Measurements from ENCODE around the gene INPP5B.

The INPP5B gene

DNA sequence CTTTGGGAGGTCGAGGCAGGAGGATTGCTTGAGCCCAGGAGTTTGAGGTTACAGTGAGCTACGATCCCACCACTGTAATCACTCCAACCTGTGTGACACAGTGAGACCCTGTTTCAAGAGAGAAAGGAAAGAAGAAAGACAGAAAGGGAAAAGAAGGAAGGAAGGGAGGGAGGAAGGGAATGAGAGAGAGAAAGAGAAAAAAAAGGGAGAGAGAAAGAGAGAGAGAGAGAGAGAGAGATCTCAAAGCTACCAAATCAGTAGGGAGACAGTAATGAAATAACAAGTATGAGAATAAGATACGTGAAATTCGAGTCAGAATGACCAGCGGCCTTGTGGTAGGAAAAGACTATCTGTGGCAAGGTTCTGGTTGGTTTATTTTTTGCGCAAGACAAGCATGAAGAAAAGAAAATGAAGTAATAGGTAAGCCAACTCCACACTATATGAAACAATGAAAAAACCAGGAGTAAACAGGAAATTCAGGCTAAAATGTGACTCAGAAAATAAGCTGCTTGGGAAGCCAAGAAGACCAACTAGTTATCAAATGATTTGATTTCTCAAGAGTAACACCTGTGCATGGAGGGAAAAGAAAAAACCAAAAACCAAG lies 96.4 kb downstream of the INPP5B start:
- H3K4me3 ChIP-seq (ENCODE audit: low read depth, low read length), result no peak overlapping the region
- H3K27ac ChIP-seq (ENCODE audit: low read depth, low read length), result no peak overlapping the region
- peaks cover 20% of the 10 kb centered on the region for H3K36me3 ChIP-seq (ENCODE audit: control insufficient read depth, insufficient read depth, low read length)

DNA sequence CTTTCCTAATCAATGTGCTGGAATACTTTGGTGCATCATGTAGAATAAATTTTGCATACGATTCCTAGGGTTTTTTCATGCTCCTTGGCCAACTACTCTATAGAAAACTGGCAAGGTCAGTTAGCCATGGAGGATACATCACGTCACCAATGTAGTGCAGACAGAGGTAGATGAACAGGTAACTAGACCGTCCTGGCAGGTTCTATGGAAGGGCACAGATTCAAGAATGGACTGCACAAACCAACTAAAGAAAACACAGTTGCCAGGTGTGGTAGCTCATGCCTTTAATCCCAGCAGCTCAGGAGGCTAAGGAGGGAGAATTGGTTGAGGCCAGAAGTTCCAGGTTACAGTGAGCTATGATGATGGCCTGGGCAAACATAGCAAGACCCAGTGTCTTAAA lies 97.4 kb downstream of the INPP5B start:
- no peaks in the 10 kb centered on the region for H3K4me1 ChIP-seq (ENCODE audit: control insufficient read depth, insufficient read depth, low read length)
- H3K4me3 ChIP-seq (ENCODE audit: low read depth, low read length), result no peak overlapping the region
- H3K27ac ChIP-seq (ENCODE audit: low read depth, low read length), result no peak overlapping the region
- H3K36me3 ChIP-seq (ENCODE audit: control insufficient read depth, insufficient read depth, low read length), result peaks cover 14% of the 10 kb centered on the region
- H3K27me3 ChIP-seq (ENCODE audit: control insufficient read depth, insufficient read depth, low read length), result no peaks in the 10 kb centered on the region
- H3K9me3 ChIP-seq (ENCODE audit: control insufficient read depth, insufficient read depth, low read length), result no peaks in the 10 kb centered on the region
- no peak overlapping the region for H3K9ac ChIP-seq (ENCODE audit: low read depth, low read length)

More for the DNA sequence above, 96.4 kb downstream of the INPP5B start:
- Histone ChIP-seq H3K9me3 (ENCODE audit: control insufficient read depth, insufficient read depth, low read length) (no peaks in the 10 kb centered on the region), H3K27me3 (ENCODE audit: control insufficient read depth, insufficient read depth, low read length) (no peaks in the 10 kb centered on the region), H3K4me1 (ENCODE audit: control insufficient read depth, insufficient read depth, low read length) (no peaks in the 10 kb centered on the region), H3K9ac (ENCODE audit: low read depth, low read length) (no peak overlapping the region)

DNA sequence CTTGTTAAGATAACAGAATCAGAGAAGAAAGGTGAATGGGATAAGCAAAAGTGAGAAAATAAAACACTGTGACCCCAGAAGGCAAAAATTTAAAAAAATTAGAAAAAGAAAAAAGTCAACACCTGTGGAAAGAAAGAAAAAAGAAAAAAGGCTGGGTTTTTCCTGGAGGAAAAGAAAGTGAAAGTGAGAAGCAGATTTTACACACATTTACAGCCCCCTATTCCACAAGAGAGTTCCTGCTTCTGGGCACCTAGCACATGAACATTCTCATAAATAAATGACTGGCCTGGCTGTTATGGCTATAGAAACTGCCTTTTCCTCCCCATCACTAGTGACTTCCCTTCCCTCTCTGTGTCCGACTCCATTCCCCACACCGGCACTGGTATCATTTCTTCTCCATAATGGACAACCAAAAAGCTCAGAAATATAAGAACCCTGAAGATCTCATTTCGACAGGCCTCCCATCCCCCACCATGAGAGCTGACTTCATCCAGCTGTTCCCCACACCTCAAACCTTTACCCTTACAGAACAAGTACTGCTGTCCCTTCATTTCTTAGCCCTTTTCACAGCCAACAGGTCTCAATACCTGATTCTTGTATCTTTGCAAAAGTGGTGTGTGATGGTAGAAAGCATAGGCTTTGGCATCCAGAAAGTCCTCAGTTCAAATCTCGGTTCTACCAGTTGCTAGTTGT lies 100.1 kb downstream of the INPP5B start:
- H3K27me3 ChIP-seq (ENCODE audit: control insufficient read depth, insufficient read depth, low read length), result no peaks in the 10 kb centered on the region
- no peaks in the 10 kb centered on the region for H3K4me1 ChIP-seq (ENCODE audit: control insufficient read depth, insufficient read depth, low read length)
- no peak overlapping the region for H3K4me3 ChIP-seq (ENCODE audit: low read depth, low read length)
- H3K9ac ChIP-seq (ENCODE audit: low read depth, low read length), result no peak overlapping the region
- H3K9me3 ChIP-seq (ENCODE audit: control insufficient read depth, insufficient read depth, low read length), result no peaks in the 10 kb centered on the region
- no peak overlapping the region for H3K27ac ChIP-seq (ENCODE audit: low read depth, low read length)
- peaks cover 6% of the 10 kb centered on the region; the same call in 1 of the 2 replicates for H3K36me3 ChIP-seq (ENCODE audit: control insufficient read depth, insufficient read depth, low read length)

DNA sequence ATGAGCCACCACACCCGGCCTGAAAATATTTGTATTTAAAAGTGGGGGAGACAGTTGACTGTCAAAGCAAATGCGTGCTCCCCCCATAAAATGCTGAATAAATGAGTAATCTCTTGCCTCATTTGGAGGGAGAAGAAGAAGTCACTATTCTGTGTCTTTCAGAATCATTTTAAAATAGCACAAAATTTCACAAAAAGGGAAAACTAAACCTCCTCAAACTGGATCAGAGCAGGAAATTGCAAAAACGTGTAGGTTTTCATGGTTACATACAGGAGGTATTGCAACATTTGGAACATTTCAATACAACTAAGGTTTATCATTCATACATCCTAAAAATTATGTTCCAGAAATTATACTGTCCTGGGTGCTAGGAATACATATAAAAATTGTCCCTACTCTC lies 101.1 kb downstream of the INPP5B start:
- Histone ChIP-seq H3K36me3 (ENCODE audit: control insufficient read depth, insufficient read depth, low read length) (peaks cover 6% of the 10 kb centered on the region; the same call in 1 of the 2 replicates), H3K4me1 (ENCODE audit: control insufficient read depth, insufficient read depth, low read length) (no peaks in the 10 kb centered on the region), H3K4me3 (ENCODE audit: low read depth, low read length) (no peak overlapping the region), H3K27ac (ENCODE audit: low read depth, low read length) (no peak overlapping the region), H3K9ac (ENCODE audit: low read depth, low read length) (no peak overlapping the region), H3K9me3 (ENCODE audit: control insufficient read depth, insufficient read depth, low read length) (no peaks in the 10 kb centered on the region), H3K27me3 (ENCODE audit: control insufficient read depth, insufficient read depth, low read length) (no peaks in the 10 kb centered on the region)

DNA sequence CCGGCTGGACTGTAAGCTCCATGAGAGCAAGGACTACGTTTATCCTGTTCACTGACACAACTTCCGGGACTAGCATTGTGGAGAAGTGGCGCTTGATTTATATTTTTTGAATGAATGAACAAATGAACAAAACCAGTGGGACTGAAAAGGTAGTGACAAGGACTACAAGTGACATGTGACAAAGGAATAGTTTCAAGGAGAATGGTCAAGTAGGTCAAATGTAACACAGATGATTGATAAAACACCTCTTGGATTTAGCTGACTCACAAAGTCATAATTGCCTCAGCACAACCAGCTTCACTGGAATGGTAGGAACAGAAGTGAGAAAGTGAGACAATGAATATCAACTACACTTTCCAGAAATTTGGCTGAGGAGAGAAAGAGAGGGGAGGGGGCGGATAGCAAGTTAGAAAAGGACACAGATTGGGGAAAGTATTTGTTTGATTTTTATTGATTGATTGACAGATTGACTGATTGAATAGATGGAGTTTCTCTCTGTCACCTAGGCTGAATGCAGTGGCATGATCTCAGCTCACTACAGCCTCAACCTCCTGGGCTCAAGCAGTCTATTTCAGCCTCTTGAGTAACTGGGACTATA lies 101.7 kb downstream of the INPP5B start:
- no peak overlapping the region for H3K27ac ChIP-seq (ENCODE audit: low read depth, low read length)
- peaks cover 9% of the 10 kb centered on the region; the same call in 1 of the 2 replicates for H3K36me3 ChIP-seq (ENCODE audit: control insufficient read depth, insufficient read depth, low read length)
- H3K4me1 ChIP-seq (ENCODE audit: control insufficient read depth, insufficient read depth, low read length), result no peaks in the 10 kb centered on the region
- H3K9me3 ChIP-seq (ENCODE audit: control insufficient read depth, insufficient read depth, low read length), result no peaks in the 10 kb centered on the region
- H3K27me3 ChIP-seq (ENCODE audit: control insufficient read depth, insufficient read depth, low read length), result no peaks in the 10 kb centered on the region
- no peak overlapping the region for H3K4me3 ChIP-seq (ENCODE audit: low read depth, low read length)
- no peak overlapping the region for H3K9ac ChIP-seq (ENCODE audit: low read depth, low read length)

DNA sequence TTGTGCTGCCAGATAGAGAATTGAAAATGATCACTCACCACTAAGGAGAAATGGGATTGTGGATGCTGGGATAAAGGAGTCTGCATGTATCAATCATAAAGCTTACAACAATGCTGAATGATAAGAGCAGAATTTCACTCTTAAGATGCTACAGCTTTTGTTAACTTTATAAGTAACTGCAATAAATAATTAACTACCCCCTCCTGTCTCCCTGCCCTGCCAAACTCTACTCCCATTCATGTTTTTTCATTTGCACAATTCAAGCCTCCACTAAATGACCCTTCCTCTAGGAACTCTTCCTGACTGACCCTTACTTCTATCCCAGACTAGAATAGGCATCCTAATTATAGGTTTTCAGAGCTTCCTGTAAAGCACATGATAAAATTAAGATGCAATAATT lies 102.3 kb downstream of the INPP5B start:
- no peak overlapping the region for H3K27ac ChIP-seq (ENCODE audit: low read depth, low read length)
- H3K4me3 ChIP-seq (ENCODE audit: low read depth, low read length), result no peak overlapping the region
- H3K4me1 ChIP-seq (ENCODE audit: control insufficient read depth, insufficient read depth, low read length), result no peaks in the 10 kb centered on the region
- H3K36me3 ChIP-seq (ENCODE audit: control insufficient read depth, insufficient read depth, low read length), result peaks cover 16% of the 10 kb centered on the region
- no peak overlapping the region for H3K9ac ChIP-seq (ENCODE audit: low read depth, low read length)
- H3K27me3 ChIP-seq (ENCODE audit: control insufficient read depth, insufficient read depth, low read length), result no peaks in the 10 kb centered on the region
- no peaks in the 10 kb centered on the region for H3K9me3 ChIP-seq (ENCODE audit: control insufficient read depth, insufficient read depth, low read length)

DNA sequence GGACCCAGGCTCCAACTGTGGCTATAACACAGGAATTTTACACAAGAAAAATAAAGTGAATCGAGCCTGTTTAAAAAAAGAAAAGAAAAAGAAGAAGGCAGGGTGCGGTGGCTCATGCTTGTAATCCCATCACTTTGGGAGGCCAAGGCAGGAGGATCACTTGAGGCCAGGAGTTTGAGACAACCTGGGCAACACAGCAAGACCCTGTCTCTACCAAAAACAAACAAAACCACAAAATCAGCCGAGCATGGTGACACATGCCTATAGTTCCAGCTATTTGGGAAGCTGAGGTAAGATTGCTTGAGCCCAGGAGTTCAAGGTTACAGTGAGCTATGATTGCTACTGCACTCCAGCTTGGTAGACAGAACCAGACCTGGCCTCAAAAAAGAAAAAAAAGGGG lies 105.2 kb downstream of the INPP5B start:
- Histone ChIP-seq H3K27ac (ENCODE audit: low read depth, low read length) (no peak overlapping the region), H3K27me3 (ENCODE audit: control insufficient read depth, insufficient read depth, low read length) (no peaks in the 10 kb centered on the region)

DNA sequence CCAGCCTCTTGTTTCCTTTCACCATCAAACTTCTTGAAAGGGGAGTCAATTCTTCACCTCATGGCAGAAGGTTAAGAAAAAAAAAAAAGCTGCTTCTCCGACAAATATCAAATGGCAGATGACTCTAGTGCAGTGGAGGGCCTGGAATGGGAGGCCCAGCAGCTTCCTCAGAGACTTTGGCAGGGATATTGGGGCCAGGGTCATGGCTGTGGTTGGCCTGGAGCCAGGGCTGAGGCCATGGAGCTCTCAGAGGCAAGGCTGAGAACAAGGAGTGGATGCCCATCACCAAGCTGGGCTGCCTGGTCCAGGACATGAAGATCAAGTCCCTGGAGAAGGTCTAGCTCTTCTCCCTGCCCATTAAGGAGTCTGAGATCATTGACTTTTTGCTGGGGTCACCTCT lies 106.1 kb downstream of the INPP5B start:
- H3K36me3 ChIP-seq (ENCODE audit: control insufficient read depth, insufficient read depth, low read length), result peaks cover 45% of the 10 kb centered on the region

More for the DNA sequence above, 105.2 kb downstream of the INPP5B start:
- H3K9ac ChIP-seq (ENCODE audit: low read depth, low read length), result no peak overlapping the region
- H3K4me3 ChIP-seq (ENCODE audit: low read depth, low read length), result no peak overlapping the region
- H3K4me1 ChIP-seq (ENCODE audit: control insufficient read depth, insufficient read depth, low read length), result no peaks in the 10 kb centered on the region
- H3K36me3 ChIP-seq (ENCODE audit: control insufficient read depth, insufficient read depth, low read length), result peaks cover 38% of the 10 kb centered on the region
- no peaks in the 10 kb centered on the region for H3K9me3 ChIP-seq (ENCODE audit: control insufficient read depth, insufficient read depth, low read length)

DNA sequence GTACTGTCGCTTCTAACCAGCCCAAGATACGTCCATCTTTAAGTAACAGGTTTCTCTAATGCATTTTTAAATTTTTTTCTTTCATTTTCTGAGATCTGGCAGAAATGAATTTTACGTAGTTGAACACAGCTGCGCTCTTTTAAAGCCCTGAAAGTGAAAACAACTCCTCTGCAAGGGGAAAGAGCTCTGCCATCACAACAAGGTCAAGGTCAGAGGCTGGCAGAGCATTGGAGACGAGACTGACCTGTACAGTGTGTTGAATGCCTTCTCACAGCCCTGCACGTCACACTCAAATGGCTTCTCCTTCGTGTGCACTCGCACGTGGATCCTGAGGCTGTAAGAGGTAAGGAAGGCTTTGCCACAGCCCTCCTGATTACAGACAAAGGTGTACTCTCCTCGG lies 107.2 kb downstream of the INPP5B start:
- no peaks in the 10 kb centered on the region for H3K27me3 ChIP-seq (ENCODE audit: control insufficient read depth, insufficient read depth, low read length)
- H3K9ac ChIP-seq (ENCODE audit: low read depth, low read length), result no peak overlapping the region
- no peak overlapping the region for H3K4me3 ChIP-seq (ENCODE audit: low read depth, low read length)
- H3K27ac ChIP-seq (ENCODE audit: low read depth, low read length), result no peak overlapping the region
- H3K36me3 ChIP-seq (ENCODE audit: control insufficient read depth, insufficient read depth, low read length), result peaks cover 54% of the 10 kb centered on the region
- H3K9me3 ChIP-seq (ENCODE audit: control insufficient read depth, insufficient read depth, low read length), result no peaks in the 10 kb centered on the region
- H3K4me1 ChIP-seq (ENCODE audit: control insufficient read depth, insufficient read depth, low read length), result no peaks in the 10 kb centered on the region

More for the DNA sequence above, 106.1 kb downstream of the INPP5B start:
- Histone ChIP-seq H3K9ac (ENCODE audit: low read depth, low read length) (no peak overlapping the region), H3K4me3 (ENCODE audit: low read depth, low read length) (no peak overlapping the region), H3K27ac (ENCODE audit: low read depth, low read length) (no peak overlapping the region), H3K27me3 (ENCODE audit: control insufficient read depth, insufficient read depth, low read length) (no peaks in the 10 kb centered on the region), H3K4me1 (ENCODE audit: control insufficient read depth, insufficient read depth, low read length) (no peaks in the 10 kb centered on the region), H3K9me3 (ENCODE audit: control insufficient read depth, insufficient read depth, low read length) (no peaks in the 10 kb centered on the region)

DNA sequence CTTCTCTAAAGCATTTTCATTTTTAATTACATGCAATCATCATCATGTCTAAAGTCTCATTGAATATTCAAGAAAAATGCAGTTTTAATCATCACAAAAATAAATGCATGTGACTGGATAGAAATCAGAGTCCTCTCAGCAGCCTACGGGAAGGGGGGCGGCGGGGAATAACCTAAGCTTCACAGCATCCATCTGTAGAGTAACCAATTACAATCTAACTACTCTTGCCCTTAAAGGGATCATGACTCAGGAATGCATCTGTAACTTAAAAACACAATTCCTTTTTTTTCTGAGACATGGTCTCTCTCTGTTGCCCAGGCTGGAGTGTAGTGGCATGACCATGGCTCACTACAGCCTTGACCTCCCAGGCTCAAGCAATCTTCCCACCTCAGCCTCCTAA lies 110.1 kb downstream of the INPP5B start:
- Histone ChIP-seq H3K36me3 (ENCODE audit: control insufficient read depth, insufficient read depth, low read length) (peaks cover 78% of the 10 kb centered on the region), H3K27ac (ENCODE audit: low read depth, low read length) (no peak overlapping the region)

DNA sequence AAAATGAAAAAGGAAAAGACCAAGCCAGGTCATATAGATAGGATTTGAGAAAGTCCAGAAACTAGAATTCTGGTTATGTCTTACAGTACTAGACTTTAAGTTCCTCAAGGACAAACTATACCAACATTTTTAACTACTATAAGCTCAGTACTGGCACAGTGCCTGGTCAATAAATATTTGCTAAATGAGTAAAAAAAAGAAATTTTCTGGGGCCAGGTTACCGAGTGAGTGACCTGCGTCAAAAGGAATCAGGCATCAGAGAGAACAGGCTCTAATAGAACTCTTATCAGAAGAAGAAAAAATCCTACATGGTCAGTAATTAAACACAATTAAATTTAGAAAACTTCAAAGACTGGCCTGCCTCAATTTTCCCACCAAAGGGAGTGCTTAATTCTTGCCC lies 115.0 kb downstream of the INPP5B start:
- H3K4me1 ChIP-seq (ENCODE audit: control insufficient read depth, insufficient read depth, low read length), result no peaks in the 10 kb centered on the region
- no peak overlapping the region for H3K27ac ChIP-seq (ENCODE audit: low read depth, low read length)
- H3K9me3 ChIP-seq (ENCODE audit: control insufficient read depth, insufficient read depth, low read length), result no peaks in the 10 kb centered on the region
- peaks cover 56% of the 10 kb centered on the region for H3K36me3 ChIP-seq (ENCODE audit: control insufficient read depth, insufficient read depth, low read length)
- no peak overlapping the region for H3K9ac ChIP-seq (ENCODE audit: low read depth, low read length)
- no peak overlapping the region for H3K4me3 ChIP-seq (ENCODE audit: low read depth, low read length)
- no peaks in the 10 kb centered on the region for H3K27me3 ChIP-seq (ENCODE audit: control insufficient read depth, insufficient read depth, low read length)

More for the DNA sequence above, 110.1 kb downstream of the INPP5B start:
- Histone ChIP-seq H3K9me3 (ENCODE audit: control insufficient read depth, insufficient read depth, low read length) (no peaks in the 10 kb centered on the region), H3K27me3 (ENCODE audit: control insufficient read depth, insufficient read depth, low read length) (no peaks in the 10 kb centered on the region), H3K4me1 (ENCODE audit: control insufficient read depth, insufficient read depth, low read length) (no peaks in the 10 kb centered on the region), H3K4me3 (ENCODE audit: low read depth, low read length) (no peak overlapping the region), H3K9ac (ENCODE audit: low read depth, low read length) (no peak overlapping the region)
